ENCODE measurements around the gene TMEM191B.
"Not testable (repeated sequence)": the region's sequence is repeated elsewhere in the genome, so short reads cannot be mapped to it uniquely, and the experiment has no call there.

The TMEM191B gene

DNA sequence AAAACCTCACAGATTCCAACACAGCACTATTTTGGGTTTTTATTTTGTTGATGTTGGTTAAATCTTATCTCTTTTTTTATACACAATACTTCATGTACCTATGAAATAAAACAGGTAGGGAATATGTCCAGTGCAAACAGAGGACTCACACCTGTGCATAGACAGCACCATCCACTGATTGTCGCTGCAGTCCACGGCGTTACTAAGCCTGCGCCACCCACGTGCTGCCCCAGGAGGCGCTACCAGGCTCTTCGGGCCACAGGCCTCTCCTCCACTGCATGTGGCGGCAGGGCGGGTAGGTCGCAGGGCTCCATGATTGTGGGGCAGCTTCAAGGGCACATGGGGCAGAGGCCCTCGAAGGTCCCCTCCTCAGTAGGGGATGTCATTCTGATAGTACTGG, 6.0 kb downstream of the TMEM191B start:
- not testable (repeated sequence) for H3K9me3 ChIP-seq (ENCODE audit: control insufficient read depth in 5 of 5, low read length in 5 of 5); H3K4me3 ChIP-seq (ENCODE audit: low read depth in 1 of 5, low read length in 5 of 5); H3K9ac ChIP-seq (ENCODE audit: low read length in 5 of 5); H3K4me1 ChIP-seq (ENCODE audit: control insufficient read depth in 5 of 5, insufficient read depth in 5 of 5, low read length in 5 of 5); H3K36me3 ChIP-seq (ENCODE audit: control insufficient read depth in 5 of 5, insufficient read depth in 5 of 5, low read length in 5 of 5); H3K27ac ChIP-seq (ENCODE audit: low read depth, low read length); H3K27me3 ChIP-seq (ENCODE audit: control insufficient read depth in 5 of 5, insufficient read depth in 4 of 5, low read length in 5 of 5)

DNA sequence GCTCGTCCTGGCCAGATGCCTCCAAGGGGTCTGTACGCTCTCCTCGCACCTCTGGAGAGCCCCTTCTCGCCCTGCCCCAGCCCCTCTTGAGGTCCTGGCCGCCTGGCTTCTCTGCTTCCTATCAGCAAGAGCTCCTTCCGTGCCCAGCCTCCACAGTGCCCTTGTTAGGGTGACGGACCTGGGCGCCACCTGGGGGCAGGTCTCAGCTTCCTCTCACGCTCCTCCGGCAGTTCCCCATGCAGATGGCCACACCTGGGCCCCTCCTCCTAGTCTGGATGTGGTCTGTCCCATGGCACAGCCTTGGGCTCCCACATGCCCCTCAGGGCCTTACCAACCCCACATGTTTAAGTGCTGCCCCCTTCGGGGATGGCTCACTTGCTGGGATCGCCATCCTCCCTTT, 6.7 kb downstream of the TMEM191B start:
- not testable (repeated sequence) for H3K36me3 ChIP-seq (ENCODE audit: control insufficient read depth in 5 of 5, insufficient read depth in 5 of 5, low read length in 5 of 5); H3K4me3 ChIP-seq (ENCODE audit: low read depth in 1 of 5, low read length in 5 of 5); H3K27me3 ChIP-seq (ENCODE audit: control insufficient read depth in 5 of 5, insufficient read depth in 4 of 5, low read length in 5 of 5); H3K9me3 ChIP-seq (ENCODE audit: control insufficient read depth in 5 of 5, low read length in 5 of 5); H3K9ac ChIP-seq (ENCODE audit: low read length in 5 of 5); H3K27ac ChIP-seq (ENCODE audit: low read depth, low read length); H3K4me1 ChIP-seq (ENCODE audit: control insufficient read depth in 5 of 5, insufficient read depth in 5 of 5, low read length in 5 of 5)

DNA sequence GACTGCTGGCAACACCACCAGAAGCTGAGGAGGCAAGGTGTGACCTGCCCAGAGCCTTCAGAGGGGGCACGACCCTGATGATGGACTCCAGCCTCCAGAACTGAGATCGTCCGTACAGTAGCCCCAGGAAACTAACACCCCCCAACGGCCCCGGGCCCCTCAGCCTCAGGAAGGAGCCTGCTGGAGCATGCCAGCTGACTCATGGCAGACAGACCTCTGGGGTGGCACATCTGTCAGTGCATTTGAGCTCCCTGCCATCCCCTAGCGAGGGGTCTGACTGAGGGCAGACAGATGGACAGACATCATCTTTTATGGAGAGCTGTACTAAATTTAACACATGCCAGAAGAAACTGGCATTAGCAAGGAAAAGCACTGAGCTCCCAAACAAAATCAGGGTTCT, 12.4 kb downstream of the TMEM191B start:
- not testable (repeated sequence) for H3K36me3 ChIP-seq (ENCODE audit: control insufficient read depth in 5 of 5, insufficient read depth in 5 of 5, low read length in 5 of 5); H3K27me3 ChIP-seq (ENCODE audit: control insufficient read depth in 5 of 5, insufficient read depth in 4 of 5, low read length in 5 of 5); H3K27ac ChIP-seq (ENCODE audit: low read depth, low read length); H3K9ac ChIP-seq (ENCODE audit: low read length in 5 of 5); H3K9me3 ChIP-seq (ENCODE audit: control insufficient read depth in 5 of 5, low read length in 5 of 5); H3K4me3 ChIP-seq (ENCODE audit: low read depth in 1 of 5, low read length in 5 of 5); H3K4me1 ChIP-seq (ENCODE audit: control insufficient read depth in 5 of 5, insufficient read depth in 5 of 5, low read length in 5 of 5)

DNA sequence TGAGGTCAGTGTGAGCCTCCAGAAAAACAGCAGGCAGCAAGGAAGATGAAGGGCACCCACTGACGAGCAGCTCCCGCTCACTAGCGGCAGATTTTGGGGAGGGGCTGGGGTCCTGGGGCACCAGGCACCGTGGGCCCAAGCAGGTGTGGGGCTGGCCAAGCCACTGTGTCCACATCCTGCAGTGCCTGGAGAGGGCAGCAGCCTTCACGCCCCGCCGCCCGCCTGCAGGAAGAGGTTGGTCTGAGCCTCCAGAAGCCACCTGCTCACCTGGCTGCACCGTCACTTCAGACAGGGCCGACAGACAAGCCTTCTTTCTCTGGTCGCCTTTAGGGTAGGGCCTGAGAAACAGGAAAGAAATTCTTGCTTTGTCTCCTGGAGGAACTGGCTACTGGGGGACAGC, 15.8 kb downstream of the TMEM191B start:
- not testable (repeated sequence) for H3K36me3 ChIP-seq (ENCODE audit: control insufficient read depth in 5 of 5, insufficient read depth in 5 of 5, low read length in 5 of 5); H3K9me3 ChIP-seq (ENCODE audit: control insufficient read depth in 5 of 5, low read length in 5 of 5); H3K4me3 ChIP-seq (ENCODE audit: low read depth in 1 of 5, low read length in 5 of 5); H3K27me3 ChIP-seq (ENCODE audit: control insufficient read depth in 5 of 5, insufficient read depth in 4 of 5, low read length in 5 of 5); H3K9ac ChIP-seq (ENCODE audit: low read length in 5 of 5); H3K27ac ChIP-seq (ENCODE audit: low read depth, low read length); H3K4me1 ChIP-seq (ENCODE audit: control insufficient read depth in 5 of 5, insufficient read depth in 5 of 5, low read length in 5 of 5)

DNA sequence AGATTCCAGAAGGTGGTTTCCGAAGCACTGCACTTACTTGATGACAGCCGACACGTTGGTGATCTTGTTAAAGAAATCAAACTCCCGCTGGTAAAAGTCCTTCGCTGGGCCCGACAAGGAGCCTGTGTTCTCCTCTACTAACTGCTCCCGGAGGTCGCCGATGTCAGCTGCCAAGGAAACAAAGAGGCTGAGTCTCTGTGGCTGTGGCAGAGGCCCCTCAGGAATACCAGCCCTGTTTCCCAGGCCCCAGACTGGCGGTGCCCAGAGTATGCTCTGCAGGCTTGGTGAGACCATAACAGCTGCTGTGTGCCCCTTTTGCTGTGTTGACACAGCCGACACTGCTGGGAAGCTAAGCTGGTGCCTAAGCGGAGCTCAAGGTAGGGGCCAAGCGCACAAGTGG, 17.0 kb downstream of the TMEM191B start:
- not testable (repeated sequence) for H3K9me3 ChIP-seq (ENCODE audit: control insufficient read depth in 5 of 5, low read length in 5 of 5); H3K27me3 ChIP-seq (ENCODE audit: control insufficient read depth in 5 of 5, insufficient read depth in 4 of 5, low read length in 5 of 5); H3K27ac ChIP-seq (ENCODE audit: low read depth, low read length); H3K4me3 ChIP-seq (ENCODE audit: low read depth in 1 of 5, low read length in 5 of 5); H3K4me1 ChIP-seq (ENCODE audit: control insufficient read depth in 5 of 5, insufficient read depth in 5 of 5, low read length in 5 of 5); H3K36me3 ChIP-seq (ENCODE audit: control insufficient read depth in 5 of 5, insufficient read depth in 5 of 5, low read length in 5 of 5); H3K9ac ChIP-seq (ENCODE audit: low read length in 5 of 5)

DNA sequence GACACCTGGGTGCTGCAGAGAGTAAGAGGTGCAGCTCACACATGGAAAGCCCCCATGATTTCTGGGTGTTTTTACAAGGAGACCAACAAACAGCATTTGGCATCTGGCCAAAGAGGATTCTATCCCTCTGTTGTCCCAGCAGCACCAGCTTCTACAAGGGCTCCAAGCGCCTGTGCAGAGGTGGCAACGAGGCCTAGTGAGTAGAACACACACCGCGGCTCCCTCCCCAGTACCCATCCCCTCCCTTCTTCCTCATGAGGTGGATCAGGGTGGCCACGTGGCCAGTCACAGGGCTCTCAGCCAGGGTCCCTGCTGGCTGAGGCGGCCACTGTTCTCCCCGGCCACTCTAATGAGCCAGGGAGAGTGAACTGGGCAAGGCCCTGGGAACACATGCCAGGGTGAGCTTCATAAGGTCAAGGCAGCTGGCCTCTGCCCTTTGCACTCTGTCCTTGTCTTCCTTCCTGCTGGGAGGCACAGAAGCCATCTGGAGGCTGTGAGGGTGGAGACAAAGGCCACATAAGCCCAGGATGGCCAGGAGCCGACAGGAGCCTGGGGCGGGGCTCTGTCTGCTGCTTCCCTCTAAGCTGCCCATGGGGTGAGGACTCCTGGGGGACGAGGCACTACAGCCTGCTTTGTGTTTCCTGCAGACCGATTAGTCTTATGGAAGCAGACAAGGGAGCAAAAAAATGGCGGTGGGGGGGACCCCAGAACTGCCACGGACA, 22.0 kb downstream of the TMEM191B start:
- H3K9ac ChIP-seq (ENCODE audit: low read length in 5 of 5); H3K27ac ChIP-seq (ENCODE audit: low read depth, low read length); H3K4me1 ChIP-seq (ENCODE audit: control insufficient read depth in 5 of 5, insufficient read depth in 5 of 5, low read length in 5 of 5): not testable (repeated sequence)

DNA sequence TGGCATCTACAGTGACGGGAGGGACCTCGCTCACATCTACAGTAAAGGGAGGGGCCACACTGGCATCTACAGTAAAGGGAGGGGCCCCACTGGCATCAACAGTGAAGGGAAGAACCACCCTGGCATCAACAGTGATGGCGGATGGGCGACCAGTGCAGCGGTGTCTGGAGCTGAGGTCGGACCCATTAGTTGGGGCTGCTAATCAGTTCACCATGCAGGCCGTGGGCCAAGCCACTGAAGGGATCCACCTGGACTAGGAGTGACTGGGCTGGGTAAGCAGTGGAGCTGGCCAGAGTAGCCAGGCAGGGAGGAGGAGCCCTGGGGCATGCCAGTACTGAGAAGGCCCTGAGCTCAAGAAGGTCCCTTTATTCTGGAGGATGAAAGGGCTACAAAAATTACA, 23.4 kb downstream of the TMEM191B start:
- not testable (repeated sequence) for H3K36me3 ChIP-seq (ENCODE audit: control insufficient read depth in 5 of 5, insufficient read depth in 5 of 5, low read length in 5 of 5); H3K4me3 ChIP-seq (ENCODE audit: low read depth in 1 of 5, low read length in 5 of 5); H3K9ac ChIP-seq (ENCODE audit: low read length in 5 of 5); H3K9me3 ChIP-seq (ENCODE audit: control insufficient read depth in 5 of 5, low read length in 5 of 5); H3K4me1 ChIP-seq (ENCODE audit: control insufficient read depth in 5 of 5, insufficient read depth in 5 of 5, low read length in 5 of 5); H3K27me3 ChIP-seq (ENCODE audit: control insufficient read depth in 5 of 5, insufficient read depth in 4 of 5, low read length in 5 of 5); H3K27ac ChIP-seq (ENCODE audit: low read depth, low read length)

More for the DNA sequence above, 22.0 kb downstream of the TMEM191B start:
- not testable (repeated sequence) for H3K4me3 ChIP-seq (ENCODE audit: low read depth in 1 of 5, low read length in 5 of 5); H3K27me3 ChIP-seq (ENCODE audit: control insufficient read depth in 5 of 5, insufficient read depth in 4 of 5, low read length in 5 of 5); H3K36me3 ChIP-seq (ENCODE audit: control insufficient read depth in 5 of 5, insufficient read depth in 5 of 5, low read length in 5 of 5); H3K9me3 ChIP-seq (ENCODE audit: control insufficient read depth in 5 of 5, low read length in 5 of 5)

DNA sequence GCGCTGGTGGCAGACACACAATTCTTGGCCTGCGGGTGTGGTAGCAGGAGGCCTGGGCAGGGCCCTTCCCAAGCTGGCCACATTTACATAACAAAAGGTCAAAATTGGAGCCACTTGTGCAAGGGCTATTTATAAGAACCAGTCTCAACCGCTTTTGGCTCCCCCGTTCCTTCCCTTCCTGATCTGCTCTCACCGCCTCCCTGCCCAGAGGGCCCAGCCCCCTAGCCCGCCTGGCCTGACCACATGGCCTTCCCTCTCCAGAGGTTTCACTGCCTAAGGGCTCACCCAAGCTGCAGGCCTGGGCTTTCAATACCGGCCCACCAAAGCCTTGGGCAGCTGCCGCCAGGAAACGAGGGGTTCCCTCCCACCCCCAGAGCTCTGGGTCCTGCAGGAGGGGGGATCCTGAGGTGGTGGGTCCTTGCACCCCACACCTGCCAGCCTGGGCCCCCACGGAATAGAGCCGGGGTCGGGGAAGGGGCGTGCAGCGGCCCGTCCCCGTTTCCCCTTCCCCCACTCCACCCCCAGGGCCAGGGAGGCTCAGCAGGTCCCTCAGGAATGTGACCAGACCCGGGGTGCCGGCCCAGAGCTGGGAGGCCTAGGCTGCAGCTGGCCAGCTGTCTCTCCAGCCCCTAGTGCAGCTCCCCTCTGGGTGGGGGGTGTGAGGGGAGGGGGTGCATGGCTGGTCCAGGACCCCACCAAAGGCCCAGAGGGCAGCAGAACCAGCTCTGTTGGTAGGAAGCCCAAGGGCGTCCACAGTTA, 25.4 kb downstream of the TMEM191B start:
- not testable (repeated sequence) for H3K27ac ChIP-seq (ENCODE audit: low read depth, low read length)

DNA sequence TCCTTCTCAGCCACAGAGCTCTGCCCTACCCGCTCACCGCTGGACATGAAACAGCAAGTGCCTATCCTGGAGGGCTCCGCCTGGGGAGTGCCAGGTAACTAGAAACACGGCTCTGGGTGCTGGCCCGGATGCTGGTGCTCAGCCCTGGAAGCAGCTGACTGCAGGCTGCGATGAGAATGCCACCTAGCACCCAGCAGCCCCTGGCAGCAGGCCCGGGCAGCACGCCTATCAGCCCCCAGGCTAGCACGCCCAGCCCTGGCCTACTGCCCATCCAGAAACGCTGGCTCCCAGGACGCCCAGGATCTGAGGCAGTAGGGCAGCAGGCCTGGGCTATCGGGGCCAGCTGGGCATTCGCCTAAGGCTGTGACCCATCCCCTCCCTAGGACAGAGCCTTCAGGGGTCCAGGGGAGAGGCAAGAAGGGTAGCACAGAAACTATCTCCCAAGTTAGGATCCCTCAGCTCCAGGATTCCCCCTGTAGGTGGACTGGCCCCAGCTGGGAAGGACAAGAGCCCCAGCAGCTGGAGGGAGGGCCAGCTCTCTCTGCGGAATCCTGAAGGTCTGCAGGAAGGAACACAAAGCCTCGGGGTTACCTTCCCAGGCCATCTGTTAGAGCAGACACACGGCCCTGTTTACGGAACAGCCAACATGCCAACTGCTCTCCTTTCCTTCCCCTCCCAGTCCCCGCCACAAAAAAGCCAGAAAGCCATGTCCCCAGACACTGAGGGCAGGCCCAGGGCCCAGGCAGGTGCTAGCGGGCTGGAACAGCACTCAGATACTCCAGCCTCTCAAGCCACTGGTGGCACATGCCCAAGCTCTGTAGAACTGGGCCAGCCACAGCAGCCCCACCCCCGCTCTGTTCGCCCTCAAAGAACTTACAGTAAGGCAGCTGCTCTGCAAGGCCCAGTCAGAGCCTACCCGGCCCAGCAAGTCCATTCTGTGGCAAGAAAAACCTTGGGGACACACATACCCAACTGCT, 27.0 kb downstream of the TMEM191B start:
- H3K4me3 ChIP-seq (ENCODE audit: low read depth in 1 of 5, low read length in 5 of 5); H3K36me3 ChIP-seq (ENCODE audit: control insufficient read depth in 5 of 5, insufficient read depth in 5 of 5, low read length in 5 of 5); H3K9me3 ChIP-seq (ENCODE audit: control insufficient read depth in 5 of 5, low read length in 5 of 5); H3K27me3 ChIP-seq (ENCODE audit: control insufficient read depth in 5 of 5, insufficient read depth in 4 of 5, low read length in 5 of 5); H3K27ac ChIP-seq (ENCODE audit: low read depth, low read length); H3K4me1 ChIP-seq (ENCODE audit: control insufficient read depth in 5 of 5, insufficient read depth in 5 of 5, low read length in 5 of 5); H3K9ac ChIP-seq (ENCODE audit: low read length in 5 of 5): not testable (repeated sequence)

More for the DNA sequence above, 25.4 kb downstream of the TMEM191B start:
- H3K9me3 ChIP-seq (ENCODE audit: control insufficient read depth in 5 of 5, low read length in 5 of 5); H3K9ac ChIP-seq (ENCODE audit: low read length in 5 of 5); H3K36me3 ChIP-seq (ENCODE audit: control insufficient read depth in 5 of 5, insufficient read depth in 5 of 5, low read length in 5 of 5); H3K4me3 ChIP-seq (ENCODE audit: low read depth in 1 of 5, low read length in 5 of 5); H3K4me1 ChIP-seq (ENCODE audit: control insufficient read depth in 5 of 5, insufficient read depth in 5 of 5, low read length in 5 of 5); H3K27me3 ChIP-seq (ENCODE audit: control insufficient read depth in 5 of 5, insufficient read depth in 4 of 5, low read length in 5 of 5): not testable (repeated sequence)

DNA sequence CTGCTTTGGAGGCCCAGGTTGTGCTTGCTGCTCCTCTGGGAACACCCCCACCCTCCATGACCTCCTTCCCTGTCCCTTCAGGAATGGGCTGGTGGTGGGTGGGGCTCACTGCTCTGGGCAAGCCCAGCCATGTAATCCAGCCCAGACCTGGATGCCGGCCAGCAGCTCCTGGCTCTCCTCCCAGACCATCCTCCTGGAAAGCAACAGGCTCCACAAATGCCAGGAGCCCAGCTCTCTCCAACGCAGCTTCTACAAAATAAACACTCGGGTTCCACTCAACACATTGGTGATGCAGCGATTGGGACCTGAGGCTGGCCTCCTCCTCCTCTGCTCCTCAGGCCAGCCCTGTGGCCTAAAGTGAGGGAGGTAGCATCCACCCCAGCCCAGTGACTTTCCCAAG, 30.9 kb downstream of the TMEM191B start:
- not testable (repeated sequence) for H3K4me3 ChIP-seq (ENCODE audit: low read depth in 1 of 5, low read length in 5 of 5); H3K27me3 ChIP-seq (ENCODE audit: control insufficient read depth in 5 of 5, insufficient read depth in 4 of 5, low read length in 5 of 5); H3K27ac ChIP-seq (ENCODE audit: low read depth, low read length); H3K4me1 ChIP-seq (ENCODE audit: control insufficient read depth in 5 of 5, insufficient read depth in 5 of 5, low read length in 5 of 5); H3K9ac ChIP-seq (ENCODE audit: low read length in 5 of 5); H3K9me3 ChIP-seq (ENCODE audit: control insufficient read depth in 5 of 5, low read length in 5 of 5); H3K36me3 ChIP-seq (ENCODE audit: control insufficient read depth in 5 of 5, insufficient read depth in 5 of 5, low read length in 5 of 5)

Measured in subcutaneous abdominal adipose tissue (tissue), 5 donors.